Measurements from ENCODE around the gene ABCA13.

Gene ABCA13

GRCh38 chr7:48617508-48617907 is 446.2 kb downstream of the ABCA13 start:
- ChIA-PET POLR2A (no interaction called here), CTCF (no interaction called here)
- Histone ChIP-seq H3K27ac (ENCODE audit: extremely low read depth, low read depth, low read length) (no peak overlapping the region), H3K4me1 (ENCODE audit: control insufficient read depth, insufficient read depth, low read length) (no peaks in the 10 kb centered on the region), H3K4me3 (ENCODE audit: low read depth, low read length) (no peak overlapping the region), H3K36me3 (ENCODE audit: control insufficient read depth in 2 of 2, insufficient read depth in 1 of 2, low read length in 2 of 2) (no peaks in the 10 kb centered on the region), H3K9me3 (ENCODE audit: control insufficient read depth, insufficient read depth, low read depth, low read length) (no peaks in the 10 kb centered on the region)
- no peak for TF ChIP-seq ZNF521 (tag by site-specific recombination; IDR thresholded peaks at IDR 0.05)
- TF ChIP-seq ZNF114 (tag by site-specific recombination; IDR thresholded peaks at IDR 0.05): no peak
- TF ChIP-seq PRDM4 (tag by site-specific recombination; IDR thresholded peaks at IDR 0.05): no peak
- no peak for TF ChIP-seq TCF7L2 (IDR thresholded peaks at IDR 0.05; ENCODE audit: borderline replicate concordance, low read depth, low read length)
- TF ChIP-seq ZSCAN4 (tag by site-specific recombination; IDR thresholded peaks at IDR 0.05): no peak
- no peak for TF ChIP-seq ZNF555 (tag by site-specific recombination; conservative IDR thresholded peaks at IDR 0.05)
- no peak for TF ChIP-seq ZBTB1 (tag by site-specific recombination; IDR thresholded peaks at IDR 0.05)

- CTCF ChIA-PET: no interaction called here
- H3K4me3 ChIP-seq (ENCODE audit: low read depth, low read length): no peak overlapping the region
- H3K27ac ChIP-seq (ENCODE audit: extremely low read depth, low read depth, low read length): no peak overlapping the region
- H3K36me3 ChIP-seq (ENCODE audit: control insufficient read depth in 2 of 2, insufficient read depth in 1 of 2, low read length in 2 of 2): no peaks in the 10 kb centered on the region
- POLR2A ChIA-PET: no interaction called here
- no peaks in the 10 kb centered on the region for H3K4me1 ChIP-seq (ENCODE audit: control insufficient read depth, insufficient read depth, low read length)
- TF ChIP-seq ZNF654 (tag by site-specific recombination; IDR thresholded peaks at IDR 0.05; ENCODE audit: low read depth): no peak
- TF ChIP-seq ZNF677 (tag by site-specific recombination; IDR thresholded peaks at IDR 0.05): no peak
- TF ChIP-seq ZNF169 (tag by site-specific recombination; IDR thresholded peaks at IDR 0.05): no peak
- no peak for TF ChIP-seq ZNF645 (tag by site-specific recombination; IDR thresholded peaks at IDR 0.05)
- no peak for TF ChIP-seq ZNF140 (tag by site-specific recombination; IDR thresholded peaks at IDR 0.05)
- TF ChIP-seq ZFHX2 (tag by site-specific recombination; conservative IDR thresholded peaks at IDR 0.05): no peak
- no peak for TF ChIP-seq ZNF610 (tag by site-specific recombination; IDR thresholded peaks at IDR 0.05; ENCODE audit: borderline replicate concordance)
- no peak for TF ChIP-seq PRDM1 (tag by site-specific recombination; IDR thresholded peaks at IDR 0.05)
- TF ChIP-seq ZNF529 (tag by site-specific recombination; IDR thresholded peaks at IDR 0.05; ENCODE audit: insufficient replicate concordance): no peak
- H3K9me3 ChIP-seq (ENCODE audit: control insufficient read depth, insufficient read depth, low read depth, low read length): no peaks in the 10 kb centered on the region
Measured at GRCh38 chr7:48617993-48618392, 446.7 kb downstream of the ABCA13 start.

- CTCF ChIA-PET: no interaction called here
- Histone ChIP-seq H3K36me3 (ENCODE audit: control insufficient read depth in 2 of 2, insufficient read depth in 1 of 2, low read length in 2 of 2) (no peaks in the 10 kb centered on the region), H3K4me3 (ENCODE audit: low read depth, low read length) (no peak overlapping the region), H3K4me1 (ENCODE audit: control insufficient read depth, insufficient read depth, low read length) (no peaks in the 10 kb centered on the region), H3K27ac (ENCODE audit: extremely low read depth, low read depth, low read length) (no peak overlapping the region), H3K9me3 (ENCODE audit: control insufficient read depth, insufficient read depth, low read depth, low read length) (no peaks in the 10 kb centered on the region)
- POLR2A ChIA-PET: no interaction called here
- TF ChIP-seq ZNF19 (tag by site-specific recombination; IDR thresholded peaks at IDR 0.05; ENCODE audit: low read depth): no peak
- no peak for TF ChIP-seq REST (tag by site-specific recombination; IDR thresholded peaks at IDR 0.05)
- TF ChIP-seq PRDM10 (tag by site-specific recombination; IDR thresholded peaks at IDR 0.05): no peak
- TF ChIP-seq ZNF623 (tag by site-specific recombination; IDR thresholded peaks at IDR 0.05): no peak
Measured at GRCh38 chr7:48621076-48621475, 449.8 kb downstream of the ABCA13 start.
